A673 (cell line): ENCODE measurements around the gene ZNF778.

ENCODE experiments used
- CTCF ChIP-seq: fragments of 300-800, 200-600 bp; sonication (generic); conservative IDR thresholded peaks from 2 replicates; pipeline ENCODE4 v1.5.1; 2017; ENCODE audit warnings: low read depth, mild to moderate bottlenecking, antibody characterized with exemption, low read length, moderate library complexity, mixed read lengths
- EZH2 ChIP-seq: fragments of 200-600 bp; sonication (generic); IDR thresholded peaks from 2 replicates; pipeline ENCODE4 v1.6.1; 2017; ENCODE audit warnings: borderline replicate concordance, low read depth, mild to moderate bottlenecking, mixed read lengths, antibody characterized with exemption, low read length; ENCODE audit not compliant: poor library complexity, severe bottlenecking

- TF ChIP-seq CTCF (no peak), EZH2 (no peak)
Measured at GRCh38 chr16:89169778-89170177, 47.7 kb upstream of the ZNF778 start.
